ENCODE measurements around the gene PLA2G1B.
A peak's percentile ranks its signal among the peaks of the same experiment; 100 is the strongest.

The PLA2G1B gene

GRCh38 chr12:120331390-120331789 lies 3.8 kb upstream of the PLA2G1B start:
- Histone ChIP-seq H3K27me3 (ENCODE audit: insufficient read depth, low read depth) (no peaks in the 10 kb centered on the region), H3K27ac (no peak overlapping the region), H3K79me2 (ENCODE audit: insufficient read depth, low read depth) (no peaks in the 10 kb centered on the region), H3K4me3 (IDR thresholded peaks at IDR 0.05; ENCODE audit: insufficient read depth, low read depth, low read length) (no peak overlapping the region), H4K20me1 (ENCODE audit: insufficient read depth) (no peaks in the 10 kb centered on the region), H3K4me1 (ENCODE audit: low read depth, poor library complexity, severe bottlenecking) (no peaks in the 10 kb centered on the region), H2AFZ (ENCODE audit: low read depth) (no peak overlapping the region), H3K36me3 (ENCODE audit: insufficient read depth) (no peaks in the 10 kb centered on the region), H3K9ac (no peak overlapping the region), H3K4me2 (no peak overlapping the region)
- no peak for TF ChIP-seq CTCF (conservative IDR thresholded peaks at IDR 0.05; ENCODE audit: low read depth, low read length)

GRCh38 chr12:120328228-120328627 lies 649 bp upstream of the PLA2G1B start:
- TF ChIP-seq CTCF (conservative IDR thresholded peaks at IDR 0.05; ENCODE audit: low read depth, low read length) = no peak
- no peaks in the 10 kb centered on the region for H3K36me3 ChIP-seq (ENCODE audit: insufficient read depth)
- H4K20me1 ChIP-seq (ENCODE audit: insufficient read depth) = no peaks in the 10 kb centered on the region

GRCh38 chr12:120324841-120325417 lies 2.6 kb downstream of the PLA2G1B start:
- Histone ChIP-seq H3K4me3 (IDR thresholded peaks at IDR 0.05; ENCODE audit: insufficient read depth, low read depth, low read length) (no peak overlapping the region), H3K4me1 (ENCODE audit: low read depth, poor library complexity, severe bottlenecking) (no peaks in the 10 kb centered on the region), H3K79me2 (ENCODE audit: insufficient read depth, low read depth) (no peaks in the 10 kb centered on the region), H3K27me3 (ENCODE audit: insufficient read depth, low read depth) (no peaks in the 10 kb centered on the region), H3K27ac (no peak overlapping the region), H3K4me2 (no peak overlapping the region), H3K36me3 (ENCODE audit: insufficient read depth) (no peaks in the 10 kb centered on the region), H2AFZ (ENCODE audit: low read depth) (peak overlapping the region; percentile 95), H4K20me1 (ENCODE audit: insufficient read depth) (no peaks in the 10 kb centered on the region), H3K9ac (no peak overlapping the region)
- TF ChIP-seq CTCF (conservative IDR thresholded peaks at IDR 0.05; ENCODE audit: low read depth, low read length) = no peak

More at GRCh38 chr12:120328228-120328627, 649 bp upstream of the PLA2G1B start:
- Histone ChIP-seq H3K79me2 (ENCODE audit: insufficient read depth, low read depth) (no peaks in the 10 kb centered on the region), H3K9ac (no peak overlapping the region), H3K4me2 (no peak overlapping the region), H2AFZ (ENCODE audit: low read depth) (no peak overlapping the region), H3K27ac (no peak overlapping the region), H3K4me1 (ENCODE audit: low read depth, poor library complexity, severe bottlenecking) (no peaks in the 10 kb centered on the region), H3K4me3 (IDR thresholded peaks at IDR 0.05; ENCODE audit: insufficient read depth, low read depth, low read length) (no peak overlapping the region), H3K27me3 (ENCODE audit: insufficient read depth, low read depth) (no peaks in the 10 kb centered on the region)

GRCh38 chr12:120323772-120324171 lies 3.8 kb downstream of the PLA2G1B start:
- TF ChIP-seq CTCF (conservative IDR thresholded peaks at IDR 0.05; ENCODE audit: low read depth, low read length) = no peak
- Histone ChIP-seq H2AFZ (ENCODE audit: low read depth) (no peak overlapping the region), H3K79me2 (ENCODE audit: insufficient read depth, low read depth) (no peaks in the 10 kb centered on the region), H3K4me1 (ENCODE audit: low read depth, poor library complexity, severe bottlenecking) (no peaks in the 10 kb centered on the region), H3K27ac (no peak overlapping the region), H3K27me3 (ENCODE audit: insufficient read depth, low read depth) (no peaks in the 10 kb centered on the region), H4K20me1 (ENCODE audit: insufficient read depth) (no peaks in the 10 kb centered on the region), H3K9ac (no peak overlapping the region), H3K4me2 (no peak overlapping the region), H3K4me3 (IDR thresholded peaks at IDR 0.05; ENCODE audit: insufficient read depth, low read depth, low read length) (no peak overlapping the region), H3K36me3 (ENCODE audit: insufficient read depth) (no peaks in the 10 kb centered on the region)
